SK-N-SH treated with all-trans-retinoic acid at 6 μM for 48 hours (cell line): ENCODE data around the gene ZNF215.

ENCODE experiments used
- ARNTL ChIP-seq: fragments of 450-650 bp; formaldehyde crosslinking; IDR thresholded peaks from 2 replicates; pipeline ENCODE4 v1.5.0; 2020; ENCODE audit warnings: low read depth, mild to moderate bottlenecking, moderate library complexity, borderline replicate concordance
- CREB5 ChIP-seq: fragments of 250-450 bp; sonication (Bioruptor Pico); IDR thresholded peaks from 2 replicates; pipeline ENCODE4 v1.5.1; 2020; ENCODE audit warnings: low read depth, mild to moderate bottlenecking, moderate library complexity
- CSDC2 ChIP-seq: fragments of 250-450 bp; sonication (Bioruptor Pico); IDR thresholded peaks from 2 replicates; pipeline ENCODE4 v1.5.0; 2020; ENCODE audit warnings: mild to moderate bottlenecking, moderate library complexity
- GLIS3 ChIP-seq: fragments of 250-450 bp; sonication (Bioruptor Pico); IDR thresholded peaks from 2 replicates; pipeline ENCODE4 v1.5.0; 2020; ENCODE audit warnings: mild to moderate bottlenecking, moderate library complexity
- TOX ChIP-seq: fragments of 250-450 bp; sonication (Bioruptor Pico); IDR thresholded peaks from 2 replicates; pipeline ENCODE4 v1.8.0; 2021; ENCODE audit warnings: mild to moderate bottlenecking, moderate library complexity, borderline replicate concordance
- ZC3H10 ChIP-seq: fragments of 250-450 bp; sonication (Bioruptor Pico); IDR thresholded peaks from 2 replicates; pipeline ENCODE4 v1.5.1; 2021; ENCODE audit warnings: mild to moderate bottlenecking, moderate library complexity
- ZFP3 ChIP-seq: fragments of 250-450 bp; sonication (Bioruptor Pico); IDR thresholded peaks from 2 replicates; pipeline ENCODE4 v1.5.0; 2020; ENCODE audit warnings: mild to moderate bottlenecking, moderate library complexity
- ZNF8 ChIP-seq: fragments of 450-650 bp; formaldehyde crosslinking; IDR thresholded peaks from 2 replicates; pipeline ENCODE4 v1.5.0; 2020; ENCODE audit warnings: mild to moderate bottlenecking, moderate library complexity
- TF ChIP-seq, protein P1 (sequence below): fragments of 250-450 bp; sonication (Bioruptor Pico); IDR thresholded peaks from 2 replicates; pipeline ENCODE4 v1.8.0; 2021; ENCODE audit warnings: low read depth, mild to moderate bottlenecking, moderate library complexity, borderline replicate concordance
- TF ChIP-seq, protein P2 (sequence below): fragments of 250-450 bp; sonication (Bioruptor Pico); IDR thresholded peaks from 2 replicates; pipeline ENCODE4 v1.5.1; 2021; ENCODE audit warnings: mild to moderate bottlenecking, moderate library complexity
- TF ChIP-seq, protein P3 (sequence below): fragments of 250-450 bp; sonication (Bioruptor Pico); IDR thresholded peaks from 2 replicates; pipeline ENCODE4 v1.8.0; 2020; ENCODE audit warnings: mild to moderate bottlenecking, moderate library complexity, borderline replicate concordance

DNA sequence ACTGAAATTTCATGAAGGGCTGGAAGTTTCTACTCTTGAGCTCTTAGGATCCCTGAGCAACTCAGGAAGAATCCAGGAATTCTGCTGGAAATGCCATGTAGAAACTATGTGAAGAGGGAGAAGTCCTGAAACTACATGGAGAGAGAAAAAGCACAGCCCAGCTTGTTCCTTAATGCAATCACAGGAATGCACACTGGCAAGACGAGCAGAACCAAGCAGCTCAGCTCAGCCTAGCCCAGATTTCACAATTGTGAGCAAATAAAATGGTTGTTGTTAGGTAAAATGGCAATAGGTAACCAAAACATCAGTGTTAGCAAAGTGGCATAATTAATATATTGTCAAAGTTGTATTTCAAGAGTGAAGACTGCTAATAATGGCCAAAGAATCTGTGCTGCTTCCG, 65.8 kb downstream of the ZNF215 start:
- TF ChIP-seq ZFP3 (CRISPR knock-in tag) (no peak), GLIS3 (CRISPR knock-in tag) (no peak), TOX (CRISPR knock-in tag) (no peak), CSDC2 (no peak), CREB5 (CRISPR knock-in tag) (no peak), ARNTL (CRISPR knock-in tag) (no peak), ZC3H10 (no peak), ZNF8 (CRISPR knock-in tag) (no peak)
- TF ChIP-seq, protein P1, sequence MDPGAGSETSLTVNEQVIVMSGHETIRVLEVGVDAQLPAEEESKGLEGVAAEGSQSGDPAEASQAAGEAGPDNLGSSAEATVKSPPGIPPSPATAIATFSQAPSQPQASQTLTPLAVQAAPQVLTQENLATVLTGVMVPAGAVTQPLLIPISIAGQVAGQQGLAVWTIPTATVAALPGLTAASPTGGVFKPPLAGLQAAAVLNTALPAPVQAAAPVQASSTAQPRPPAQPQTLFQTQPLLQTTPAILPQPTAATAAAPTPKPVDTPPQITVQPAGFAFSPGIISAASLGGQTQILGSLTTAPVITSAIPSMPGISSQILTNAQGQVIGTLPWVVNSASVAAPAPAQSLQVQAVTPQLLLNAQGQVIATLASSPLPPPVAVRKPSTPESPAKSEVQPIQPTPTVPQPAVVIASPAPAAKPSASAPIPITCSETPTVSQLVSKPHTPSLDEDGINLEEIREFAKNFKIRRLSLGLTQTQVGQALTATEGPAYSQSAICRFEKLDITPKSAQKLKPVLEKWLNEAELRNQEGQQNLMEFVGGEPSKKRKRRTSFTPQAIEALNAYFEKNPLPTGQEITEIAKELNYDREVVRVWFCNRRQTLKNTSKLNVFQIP (CRISPR knock-in tag) = no peak
- TF ChIP-seq, protein P2, sequence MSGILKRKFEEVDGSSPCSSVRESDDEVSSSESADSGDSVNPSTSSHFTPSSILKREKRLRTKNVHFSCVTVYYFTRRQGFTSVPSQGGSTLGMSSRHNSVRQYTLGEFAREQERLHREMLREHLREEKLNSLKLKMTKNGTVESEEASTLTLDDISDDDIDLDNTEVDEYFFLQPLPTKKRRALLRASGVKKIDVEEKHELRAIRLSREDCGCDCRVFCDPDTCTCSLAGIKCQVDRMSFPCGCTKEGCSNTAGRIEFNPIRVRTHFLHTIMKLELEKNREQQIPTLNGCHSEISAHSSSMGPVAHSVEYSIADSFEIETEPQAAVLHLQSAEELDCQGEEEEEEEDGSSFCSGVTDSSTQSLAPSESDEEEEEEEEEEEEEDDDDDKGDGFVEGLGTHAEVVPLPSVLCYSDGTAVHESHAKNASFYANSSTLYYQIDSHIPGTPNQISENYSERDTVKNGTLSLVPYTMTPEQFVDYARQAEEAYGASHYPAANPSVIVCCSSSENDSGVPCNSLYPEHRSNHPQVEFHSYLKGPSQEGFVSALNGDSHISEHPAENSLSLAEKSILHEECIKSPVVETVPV (CRISPR knock-in tag) = no peak
- TF ChIP-seq, protein P3, sequence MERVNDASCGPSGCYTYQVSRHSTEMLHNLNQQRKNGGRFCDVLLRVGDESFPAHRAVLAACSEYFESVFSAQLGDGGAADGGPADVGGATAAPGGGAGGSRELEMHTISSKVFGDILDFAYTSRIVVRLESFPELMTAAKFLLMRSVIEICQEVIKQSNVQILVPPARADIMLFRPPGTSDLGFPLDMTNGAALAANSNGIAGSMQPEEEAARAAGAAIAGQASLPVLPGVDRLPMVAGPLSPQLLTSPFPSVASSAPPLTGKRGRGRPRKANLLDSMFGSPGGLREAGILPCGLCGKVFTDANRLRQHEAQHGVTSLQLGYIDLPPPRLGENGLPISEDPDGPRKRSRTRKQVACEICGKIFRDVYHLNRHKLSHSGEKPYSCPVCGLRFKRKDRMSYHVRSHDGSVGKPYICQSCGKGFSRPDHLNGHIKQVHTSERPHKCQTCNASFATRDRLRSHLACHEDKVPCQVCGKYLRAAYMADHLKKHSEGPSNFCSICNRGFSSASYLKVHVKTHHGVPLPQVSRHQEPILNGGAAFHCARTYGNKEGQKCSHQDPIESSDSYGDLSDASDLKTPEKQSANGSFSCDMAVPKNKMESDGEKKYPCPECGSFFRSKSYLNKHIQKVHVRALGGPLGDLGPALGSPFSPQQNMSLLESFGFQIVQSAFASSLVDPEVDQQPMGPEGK (CRISPR knock-in tag) = no peak
